Left ventricle myocardium inferior (tissue), 1 donor: ENCODE measurements around the gene NUP62CL. TPM values are rescaled to one million over a fixed set of nuclear protein-coding genes. Genes with fewer than 3 reads are reported as not detected.

Experiments used
- DNase-seq: peaks from one replicate; pipeline ENCODE4 v3.0.0-alpha.2; 2020
- H3K27ac ChIP-seq: fragments of 200-600 bp; replicated peaks from 2 replicates; pipeline ENCODE4 v1.8.0; 2021
- H3K27me3 ChIP-seq: fragments of 200-600 bp; 2 replicates; pipeline ENCODE4 v1.8.0; 2021; ENCODE audit warnings: low read depth
- H3K36me3 ChIP-seq: fragments of 200-600 bp; 2 replicates; pipeline ENCODE4 v1.8.0; 2021
- H3K4me1 ChIP-seq: fragments of 200-600 bp; 2 replicates; pipeline ENCODE4 v1.8.0; 2021
- H3K4me3 ChIP-seq: fragments of 200-600 bp; 2 replicates; pipeline ENCODE4 v1.8.0; 2021; ENCODE audit warnings: mild to moderate bottlenecking, moderate library complexity
- H3K9me3 ChIP-seq: fragments of 200-600 bp; replicated peaks from 2 replicates; pipeline ENCODE4 v1.8.0; 2021
- CTCF ChIP-seq: fragments of 200-600 bp; IDR thresholded peaks from 2 replicates; pipeline ENCODE4 v1.8.0; 2021; ENCODE audit warnings: antibody characterized with exemption, mild to moderate bottlenecking, borderline replicate concordance
- intact Hi-C: fragments of 100-400 bp; cut with micrococcal nuclease; formaldehyde crosslinking; loops from one replicate; pipeline ENCODE4 v1.11.0; 2022
- total RNA-seq: library from RNA; stranded (reverse); fragmentation: NEBNext Ultra II Directional; extraction: Animal tissue kit (Norgen Biotek cat#: 25700); gene quantifications from one replicate; pipeline ENCODE4 v1.2.1, GENCODE V29; 2021
- donor health status: DM: no; HTN: yes; CAD: no; lungs with severe emphysema.

Gene NUP62CL
- total RNA-seq, 1 donor from 2014 or later: 1.1 TPM

- H3K36me3 ChIP-seq: no peaks in the 10 kb centered on the region
- H3K4me1 ChIP-seq: peaks cover 4% of the 10 kb centered on the region
- no peak overlapping the region for H3K4me3 ChIP-seq
- DNase-seq: no peak
- no peak overlapping the region for H3K27ac ChIP-seq
- intact Hi-C loops: no loop called here
- no peaks in the 10 kb centered on the region for H3K9me3 ChIP-seq
- no peaks in the 10 kb centered on the region for H3K27me3 ChIP-seq
- TF ChIP-seq CTCF: no peak
Observed at GRCh38 chrX:107123750-107124149, 82.5 kb downstream of the NUP62CL start.

- TF ChIP-seq CTCF: no peak
- Histone ChIP-seq H3K4me3 (peak overlapping the region; percentile 77), H3K36me3 (peaks cover 23% of the 10 kb centered on the region), H3K27ac (peak overlapping the region; percentile 76), H3K4me1 (peaks cover 15% of the 10 kb centered on the region), H3K27me3 (no peaks in the 10 kb centered on the region), H3K9me3 (no peaks in the 10 kb centered on the region)
- no peak for DNase-seq
- intact Hi-C loops: no loop called here
Observed at GRCh38 chrX:107119283-107119682, 87.0 kb downstream of the NUP62CL start.

GRCh38 chrX:107118322-107119147 is 87.7 kb downstream of the NUP62CL start, which contains the start of gene RBM41:
TSS of gene RBM41 (minus strand) at chrX:107118822. CDS start at chrX:107118773, 49 bp downstream.
- H3K4me3 ChIP-seq: peak within 1 kb of the TSS; percentile 77
- peak within 1 kb of the TSS; percentile 76 for H3K27ac ChIP-seq
- H3K27me3 ChIP-seq: no peaks in the 10 kb centered on the region
- peaks cover 15% of the 10 kb centered on the region for H3K4me1 ChIP-seq
- peak; percentile 69 for DNase-seq
- intact Hi-C loops: no loop called here
- no peaks in the 10 kb centered on the region for H3K9me3 ChIP-seq
- H3K36me3 ChIP-seq: peaks cover 31% of the 10 kb centered on the region
- TF ChIP-seq CTCF: no peak

GRCh38 chrX:107117993-107118321 is 88.3 kb downstream of the NUP62CL start:
- Histone ChIP-seq H3K36me3 (peaks cover 36% of the 10 kb centered on the region), H3K27ac (peak overlapping the region; percentile 76), H3K4me1 (peaks cover 15% of the 10 kb centered on the region), H3K9me3 (no peaks in the 10 kb centered on the region), H3K27me3 (no peaks in the 10 kb centered on the region), H3K4me3 (peak overlapping the region; percentile 77)
- DNase-seq: no peak
- intact Hi-C loops: no loop called here
- no peak for TF ChIP-seq CTCF

GRCh38 chrX:107107459-107107858 is 98.8 kb downstream of the NUP62CL start:
- intact Hi-C loops: no loop called here
- Histone ChIP-seq H3K4me1 (no peaks in the 10 kb centered on the region), H3K9me3 (no peaks in the 10 kb centered on the region), H3K27ac (no peak overlapping the region), H3K36me3 (peaks cover 22% of the 10 kb centered on the region), H3K4me3 (no peak overlapping the region), H3K27me3 (no peaks in the 10 kb centered on the region)
- DNase-seq: no peak
- TF ChIP-seq CTCF: no peak
